ENCODE data around the gene NOD1.

DNA sequence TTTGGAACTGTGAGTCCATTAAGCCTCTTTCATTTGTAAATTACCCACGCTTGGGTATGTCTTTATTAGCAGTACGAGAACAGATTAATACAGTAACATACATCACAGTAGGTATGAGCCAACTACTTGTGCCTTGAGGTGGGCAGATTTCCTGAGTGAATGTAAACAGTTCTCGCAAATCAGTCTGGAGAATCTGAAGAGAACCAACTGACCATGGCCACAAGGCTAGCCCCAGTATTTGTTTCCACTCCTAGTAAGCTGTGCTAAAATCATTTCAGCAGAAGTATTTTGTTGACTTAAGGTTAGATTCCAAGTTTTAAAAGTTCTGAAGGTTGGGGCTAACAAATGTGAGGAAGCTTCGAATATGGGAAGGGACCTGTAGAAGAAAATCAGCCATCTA is 82.9 kb downstream of the NOD1 start:
- TF ChIP-seq POLR2AphosphoS5 (IDR thresholded peaks at IDR 0.05; ENCODE audit: low read depth, low read length) (no peak), FOXP2 (optimal IDR thresholded peaks at IDR 0.05; ENCODE audit: borderline replicate concordance, extremely low read depth, extremely low read length, insufficient read depth) (no peak), TAF1 (IDR thresholded peaks at IDR 0.05; ENCODE audit: borderline replicate concordance, insufficient read depth, low read length) (no peak), SIN3A (IDR thresholded peaks at IDR 0.05; ENCODE audit: borderline replicate concordance, insufficient read depth, low read length) (no peak)
- TF ChIP-seq, protein P1, sequence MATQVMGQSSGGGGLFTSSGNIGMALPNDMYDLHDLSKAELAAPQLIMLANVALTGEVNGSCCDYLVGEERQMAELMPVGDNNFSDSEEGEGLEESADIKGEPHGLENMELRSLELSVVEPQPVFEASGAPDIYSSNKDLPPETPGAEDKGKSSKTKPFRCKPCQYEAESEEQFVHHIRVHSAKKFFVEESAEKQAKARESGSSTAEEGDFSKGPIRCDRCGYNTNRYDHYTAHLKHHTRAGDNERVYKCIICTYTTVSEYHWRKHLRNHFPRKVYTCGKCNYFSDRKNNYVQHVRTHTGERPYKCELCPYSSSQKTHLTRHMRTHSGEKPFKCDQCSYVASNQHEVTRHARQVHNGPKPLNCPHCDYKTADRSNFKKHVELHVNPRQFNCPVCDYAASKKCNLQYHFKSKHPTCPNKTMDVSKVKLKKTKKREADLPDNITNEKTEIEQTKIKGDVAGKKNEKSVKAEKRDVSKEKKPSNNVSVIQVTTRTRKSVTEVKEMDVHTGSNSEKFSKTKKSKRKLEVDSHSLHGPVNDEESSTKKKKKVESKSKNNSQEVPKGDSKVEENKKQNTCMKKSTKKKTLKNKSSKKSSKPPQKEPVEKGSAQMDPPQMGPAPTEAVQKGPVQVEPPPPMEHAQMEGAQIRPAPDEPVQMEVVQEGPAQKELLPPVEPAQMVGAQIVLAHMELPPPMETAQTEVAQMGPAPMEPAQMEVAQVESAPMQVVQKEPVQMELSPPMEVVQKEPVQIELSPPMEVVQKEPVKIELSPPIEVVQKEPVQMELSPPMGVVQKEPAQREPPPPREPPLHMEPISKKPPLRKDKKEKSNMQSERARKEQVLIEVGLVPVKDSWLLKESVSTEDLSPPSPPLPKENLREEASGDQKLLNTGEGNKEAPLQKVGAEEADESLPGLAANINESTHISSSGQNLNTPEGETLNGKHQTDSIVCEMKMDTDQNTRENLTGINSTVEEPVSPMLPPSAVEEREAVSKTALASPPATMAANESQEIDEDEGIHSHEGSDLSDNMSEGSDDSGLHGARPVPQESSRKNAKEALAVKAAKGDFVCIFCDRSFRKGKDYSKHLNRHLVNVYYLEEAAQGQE (IDR thresholded peaks at IDR 0.05; ENCODE audit: insufficient read depth in 1 of 2, low read depth in 2 of 2, low read length in 2 of 2), result no peak

Measured in PFSK-1 (cell line).